ENCODE results near the gene LRRC4B. TPM values are rescaled to one million over a fixed set of nuclear protein-coding genes. Genes with fewer than 3 reads are reported as not detected.

Gene LRRC4B
- total and polyA plus RNA-seq, 2 of the 8 experiments (the other 6 are each of a cell fraction or from before 2014, with no cell fraction given) = 13.4 to 21.2 TPM

DNA sequence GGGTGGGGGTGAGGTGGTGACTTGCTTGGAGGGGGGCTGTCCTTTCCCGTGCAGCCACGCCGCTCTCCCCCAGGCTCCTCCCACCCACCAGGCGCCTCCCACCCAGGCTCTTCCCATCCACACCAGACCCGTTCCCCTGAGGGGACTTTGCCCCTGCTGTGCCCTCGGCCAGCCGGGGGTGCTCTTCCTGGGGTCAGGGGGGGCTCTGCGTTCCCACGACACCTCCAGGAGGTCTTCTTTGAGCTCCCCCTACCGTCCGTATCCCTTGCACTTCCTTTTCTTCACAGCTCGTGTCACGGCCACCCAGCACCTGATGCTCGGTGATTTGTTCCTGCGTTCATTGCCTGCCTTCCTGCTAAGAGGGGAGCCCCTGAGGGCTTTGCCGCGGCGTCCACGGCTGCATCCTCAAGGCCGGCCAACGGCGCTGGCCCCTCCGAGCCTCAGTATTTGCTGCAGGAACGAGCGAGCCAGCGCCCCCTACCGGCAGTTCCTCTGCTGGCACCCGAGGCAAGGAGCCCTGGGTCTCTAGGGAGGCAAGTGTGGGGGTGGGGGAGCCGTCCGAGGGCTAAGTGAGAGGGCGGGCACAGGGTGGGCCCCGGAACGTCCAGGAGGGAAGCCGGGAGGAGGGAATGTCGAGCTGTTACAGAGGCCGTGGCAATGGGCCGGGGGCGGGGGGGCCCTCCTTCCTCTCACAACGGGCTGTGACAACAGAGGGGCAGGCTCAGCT lies 11.8 kb downstream of the LRRC4B start (continued):
- no peak for TF ChIP-seq BACH1 (IDR thresholded peaks at IDR 0.05; ENCODE audit: low read length)
- TF ChIP-seq RBBP5 (IDR thresholded peaks at IDR 0.05; ENCODE audit: borderline replicate concordance, low read depth, low read length) = no peak
- no peak for TF ChIP-seq RNF2 (IDR thresholded peaks at IDR 0.05; ENCODE audit: borderline replicate concordance, low read depth, low read length, missing control alignments, poor library complexity, severe bottlenecking)
- TF ChIP-seq SP2 (IDR thresholded peaks at IDR 0.05; ENCODE audit: low read length) = no peak
- TF ChIP-seq, protein P1, sequence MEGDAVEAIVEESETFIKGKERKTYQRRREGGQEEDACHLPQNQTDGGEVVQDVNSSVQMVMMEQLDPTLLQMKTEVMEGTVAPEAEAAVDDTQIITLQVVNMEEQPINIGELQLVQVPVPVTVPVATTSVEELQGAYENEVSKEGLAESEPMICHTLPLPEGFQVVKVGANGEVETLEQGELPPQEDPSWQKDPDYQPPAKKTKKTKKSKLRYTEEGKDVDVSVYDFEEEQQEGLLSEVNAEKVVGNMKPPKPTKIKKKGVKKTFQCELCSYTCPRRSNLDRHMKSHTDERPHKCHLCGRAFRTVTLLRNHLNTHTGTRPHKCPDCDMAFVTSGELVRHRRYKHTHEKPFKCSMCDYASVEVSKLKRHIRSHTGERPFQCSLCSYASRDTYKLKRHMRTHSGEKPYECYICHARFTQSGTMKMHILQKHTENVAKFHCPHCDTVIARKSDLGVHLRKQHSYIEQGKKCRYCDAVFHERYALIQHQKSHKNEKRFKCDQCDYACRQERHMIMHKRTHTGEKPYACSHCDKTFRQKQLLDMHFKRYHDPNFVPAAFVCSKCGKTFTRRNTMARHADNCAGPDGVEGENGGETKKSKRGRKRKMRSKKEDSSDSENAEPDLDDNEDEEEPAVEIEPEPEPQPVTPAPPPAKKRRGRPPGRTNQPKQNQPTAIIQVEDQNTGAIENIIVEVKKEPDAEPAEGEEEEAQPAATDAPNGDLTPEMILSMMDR (IDR thresholded peaks at IDR 0.05; ENCODE audit: control extremely low read depth in 1 of 3, insufficient read depth in 1 of 3, low read depth in 1 of 3, low read length in 3 of 3) = peak; percentile 90 to 93 (median 90)
- TF ChIP-seq, protein P2, sequence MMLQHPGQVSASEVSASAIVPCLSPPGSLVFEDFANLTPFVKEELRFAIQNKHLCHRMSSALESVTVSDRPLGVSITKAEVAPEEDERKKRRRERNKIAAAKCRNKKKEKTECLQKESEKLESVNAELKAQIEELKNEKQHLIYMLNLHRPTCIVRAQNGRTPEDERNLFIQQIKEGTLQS (IDR thresholded peaks at IDR 0.05; ENCODE audit: insufficient read depth, low read depth, low read length) = 0 out of 2 replicates have a peak, but pooled peaks have one; percentile 10
- TF ChIP-seq BRCA1 (IDR thresholded peaks at IDR 0.05; ENCODE audit: low read depth, low read length) = no peak
- no peak for TF ChIP-seq SIX5 (IDR thresholded peaks at IDR 0.05; ENCODE audit: low read depth, low read length)
- TF ChIP-seq SRF (IDR thresholded peaks at IDR 0.05; ENCODE audit: low read depth, low read length) = no peak
- TF ChIP-seq FOSL1 (IDR thresholded peaks at IDR 0.05; ENCODE audit: insufficient read depth, low read depth, low read length) = no peak
- TF ChIP-seq TAF7 (optimal IDR thresholded peaks at IDR 0.05; ENCODE audit: borderline replicate concordance, low read depth, low read length) = peak; percentile 56
- peak; percentile 34; the same call in 1 of the 2 replicates for TF ChIP-seq TBP (IDR thresholded peaks at IDR 0.05; ENCODE audit: low read depth, low read length)
- TF ChIP-seq, protein P3, sequence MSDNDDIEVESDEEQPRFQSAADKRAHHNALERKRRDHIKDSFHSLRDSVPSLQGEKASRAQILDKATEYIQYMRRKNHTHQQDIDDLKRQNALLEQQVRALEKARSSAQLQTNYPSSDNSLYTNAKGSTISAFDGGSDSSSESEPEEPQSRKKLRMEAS (IDR thresholded peaks at IDR 0.05) = 0 out of 2 replicates have a peak, but pooled peaks have one; percentile 41
- no peak for TF ChIP-seq JUND (IDR thresholded peaks at IDR 0.05; ENCODE audit: low read length)
- TF ChIP-seq YY1 (IDR thresholded peaks at IDR 0.05; ENCODE audit: low read depth, low read length) = 0 out of 2 replicates have a peak, but pooled peaks have one; percentile 35
- no peak for TF ChIP-seq HDAC2 (IDR thresholded peaks at IDR 0.05; ENCODE audit: borderline replicate concordance in 1 of 2, low read depth in 2 of 2, low read length in 2 of 2)
- no peak for TF ChIP-seq CHD1 (IDR thresholded peaks at IDR 0.05; ENCODE audit: low read depth, low read length)
- peak; percentile 34; the same call in 1 of the 2 replicates for TF ChIP-seq TEAD4 (IDR thresholded peaks at IDR 0.05; ENCODE audit: low read depth, low read length)
- no peak for TF ChIP-seq EP300 (IDR thresholded peaks at IDR 0.05; ENCODE audit: borderline replicate concordance in 1 of 2, low read depth in 2 of 2, low read length in 2 of 2)
- 0 out of 2 replicates have a peak, but pooled peaks have one; percentile 41 for TF ChIP-seq CHD2 (IDR thresholded peaks at IDR 0.05; ENCODE audit: low read length)
